MM.1S (cell line): Measurements from ENCODE around the gene WFDC1.

Experiments used
- CTCF ChIP-seq: fragments of 300-600 bp; sonication (generic); IDR thresholded peaks from 2 replicates; pipeline ENCODE4 v1.5.1; 2016; ENCODE audit warnings: antibody characterized with exemption, low read length, mixed read lengths
- EZH2 ChIP-seq: fragments of 300-600 bp; sonication (generic); optimal IDR thresholded peaks from 2 replicates; pipeline ENCODE3; 2017; ENCODE audit warnings: low read depth, mild to moderate bottlenecking, antibody characterized with exemption, low read length, mixed read lengths
- EZH2phosphoT487 ChIP-seq: fragments of 300-600 bp; sonication (generic); IDR thresholded peaks from 2 replicates; pipeline ENCODE4 v1.6.1; 2018; ENCODE audit warnings: antibody characterized with exemption, low read length

- no peak for TF ChIP-seq CTCF
- no peak for TF ChIP-seq EZH2phosphoT487
- TF ChIP-seq EZH2 = no peak
Observed at GRCh38 chr16:84253173-84253572, 41.5 kb upstream of the WFDC1 start.
